Vagina (tissue), 2 donors: ENCODE results near the gene PIEZO2. TPM values are rescaled to one million over a fixed set of nuclear protein-coding genes. Genes with fewer than 3 reads are reported as not detected.

ENCODE experiments used
- DNase-seq, 2 donors: peaks; one replicate each; pipeline ENCODE4 v3.0.0-alpha.2; 2017; ENCODE audit errors: extremely low spot score in 2 of 2
- H3K27ac ChIP-seq: fragments of 200-600 bp; sonication (generic); one replicate; pipeline ENCODE4 v1.5.1; 2019
- H3K27me3 ChIP-seq: fragments of 200-600 bp; sonication (generic); one replicate; pipeline ENCODE4 v1.5.1; 2019
- H3K36me3 ChIP-seq, 2 donors: fragments of 200-600 bp; sonication (generic); one replicate each; pipeline ENCODE4 v1.5.1; 2017 to 2019
- H3K4me1 ChIP-seq: fragments of 200-600 bp; sonication (generic); one replicate; pipeline ENCODE4 v1.5.1; 2019
- H3K4me3 ChIP-seq, 2 donors: fragments of 200-600 bp; sonication (generic); 1 replicate in 1 of 2; 2 replicates in 1 of 2; pipeline ENCODE4 v1.5.1; 2016 to 2019
- H3K9me3 ChIP-seq: fragments of 200-600 bp; sonication (generic); one replicate; pipeline ENCODE4 v1.5.1; 2019
- CTCF ChIP-seq, 3 experiments: fragments of 450-650 bp in 2 of 3; fragments of 200-600 bp in 1 of 3; sonication (generic) in 1 of 3; IDR thresholded peaks; one replicate each; pipeline ENCODE4 v1.5.1; 2017 to 2019; ENCODE audit warnings: antibody characterized with exemption in 3 of 3, mild to moderate bottlenecking in 2 of 3, moderate library complexity in 2 of 3
- POLR2A ChIP-seq, 2 donors: fragments of 450-650 bp; IDR thresholded peaks; one replicate each; pipeline ENCODE4 v1.6.1; 2017; ENCODE audit warnings: antibody characterized with exemption in 2 of 2, mild to moderate bottlenecking in 2 of 2, moderate library complexity in 2 of 2
- POLR2AphosphoS5 ChIP-seq, 2 donors: sonication (generic); formaldehyde crosslinking; IDR thresholded peaks; one replicate each; pipeline ENCODE4 v1.9.0; 2017; ENCODE audit warnings: antibody characterized with exemption in 2 of 2, mild to moderate bottlenecking in 2 of 2, low read depth in 1 of 2; ENCODE audit not compliant: insufficient read depth in 1 of 2
- intact Hi-C: fragments of 100-400 bp; cut with DNase I; formaldehyde crosslinking; loops from one replicate; pipeline ENCODE4 v1.15.1; 2023
- total RNA-seq: library from RNA; depleted of rRNA; stranded (reverse); fragments of >200 nt; gene quantifications from one replicate; pipeline ENCODE4 v1.2.3, GENCODE V29; 2016

The PIEZO2 gene
- total RNA-seq, 1 donor from 2014 or later, result 5.9 TPM

GRCh38 chr18:11095674-11096293 is 53.6 kb downstream of the PIEZO2 start:
- intact Hi-C loops, result no loop called here
- no peaks in the 10 kb centered on the region for H3K4me1 ChIP-seq
- H3K27me3 ChIP-seq, result no peaks in the 10 kb centered on the region
- DNase-seq, result no peak
- no peaks in the 10 kb centered on the region for H3K9me3 ChIP-seq
- H3K27ac ChIP-seq, result no peak overlapping the region
- TF ChIP-seq POLR2AphosphoS5 (IDR thresholded peaks at IDR 0.05; ENCODE audit: insufficient read depth in 1 of 2, low read depth in 1 of 2), result no peak
- no peak for TF ChIP-seq POLR2A (IDR thresholded peaks at IDR 0.05)
- TF ChIP-seq CTCF (IDR thresholded peaks at IDR 0.05), result no peak
- no peaks in the 10 kb centered on the region for H3K36me3 ChIP-seq
- H3K4me3 ChIP-seq, result no peak overlapping the region

- no peak for TF ChIP-seq POLR2AphosphoS5 (IDR thresholded peaks at IDR 0.05; ENCODE audit: insufficient read depth in 1 of 2, low read depth in 1 of 2)
- Histone ChIP-seq H3K27ac (no peak overlapping the region), H3K4me1 (no peaks in the 10 kb centered on the region), H3K36me3 (no peaks in the 10 kb centered on the region), H3K9me3 (no peaks in the 10 kb centered on the region), H3K27me3 (no peaks in the 10 kb centered on the region), H3K4me3 (no peak overlapping the region)
- intact Hi-C loops, result no loop called here
- no peak for DNase-seq
Measured at GRCh38 chr18:11095211-11095610, 54.2 kb downstream of the PIEZO2 start.

GRCh38 chr18:11091746-11092145 is 57.6 kb downstream of the PIEZO2 start:
- no peak for DNase-seq
- H3K4me1 ChIP-seq, result no peaks in the 10 kb centered on the region
- no peaks in the 10 kb centered on the region for H3K27me3 ChIP-seq
- intact Hi-C loops, result no loop called here
- no peaks in the 10 kb centered on the region for H3K36me3 ChIP-seq
- no peaks in the 10 kb centered on the region for H3K9me3 ChIP-seq
- no peak overlapping the region for H3K27ac ChIP-seq
- H3K4me3 ChIP-seq, result no peak overlapping the region
- TF ChIP-seq POLR2A (IDR thresholded peaks at IDR 0.05) (no peak), CTCF (IDR thresholded peaks at IDR 0.05) (no peak), POLR2AphosphoS5 (IDR thresholded peaks at IDR 0.05; ENCODE audit: insufficient read depth in 1 of 2, low read depth in 1 of 2) (no peak)

- TF ChIP-seq POLR2A (IDR thresholded peaks at IDR 0.05) (no peak), POLR2AphosphoS5 (IDR thresholded peaks at IDR 0.05; ENCODE audit: insufficient read depth in 1 of 2, low read depth in 1 of 2) (no peak), CTCF (IDR thresholded peaks at IDR 0.05) (no peak)
Measured at GRCh38 chr18:11089931-11090715, 59.2 kb downstream of the PIEZO2 start.

GRCh38 chr18:11081009-11081532 is 68.3 kb downstream of the PIEZO2 start:
- Histone ChIP-seq H3K27ac (no peak overlapping the region), H3K9me3 (no peaks in the 10 kb centered on the region), H3K4me3 (no peak overlapping the region), H3K27me3 (no peaks in the 10 kb centered on the region), H3K4me1 (no peaks in the 10 kb centered on the region), H3K36me3 (no peaks in the 10 kb centered on the region)
- intact Hi-C loops, result no loop called here
- DNase-seq, result no peak
- TF ChIP-seq CTCF (IDR thresholded peaks at IDR 0.05) (no peak), POLR2AphosphoS5 (IDR thresholded peaks at IDR 0.05; ENCODE audit: insufficient read depth in 1 of 2, low read depth in 1 of 2) (no peak), POLR2A (IDR thresholded peaks at IDR 0.05) (no peak)

More at GRCh38 chr18:11089931-11090715, 59.2 kb downstream of the PIEZO2 start:
- DNase-seq, result no peak
- H3K36me3 ChIP-seq, result no peaks in the 10 kb centered on the region
- intact Hi-C loops, result no loop called here
- H3K4me3 ChIP-seq, result no peak overlapping the region
- H3K4me1 ChIP-seq, result no peaks in the 10 kb centered on the region
- no peaks in the 10 kb centered on the region for H3K9me3 ChIP-seq
- no peaks in the 10 kb centered on the region for H3K27me3 ChIP-seq
- H3K27ac ChIP-seq, result no peak overlapping the region
